Hematopoietic multipotent progenitor cell treated with erythropoietin and hydrocortisone succinate and interleukin-3 and kit ligand, for 4 days (in vitro differentiated cells): Measurements from ENCODE around the gene TMEM120B.
A peak's percentile ranks its signal among the peaks of the same experiment; 100 is the strongest.

Source experiments
- DNase-seq: peaks from one replicate; pipeline ENCODE4 v3.0.0-alpha.2; 2015

The TMEM120B gene

GRCh38 chr12:121823101-121823726, 110.7 kb downstream of the TMEM120B start:
- DNase-seq = no peak

GRCh38 chr12:121823727-121824115, 111.2 kb downstream of the TMEM120B start:
- DNase-seq = no peak

- DNase-seq = no peak
Measured at GRCh38 chr12:121825041-121825523, 112.5 kb downstream of the TMEM120B start.

- peak; percentile 55 for DNase-seq
Measured at GRCh38 chr12:121826318-121827150, 114.0 kb downstream of the TMEM120B start.

- DNase-seq = no peak
Measured at GRCh38 chr12:121827351-121828099, 115.0 kb downstream of the TMEM120B start.

- no peak for DNase-seq
Measured at GRCh38 chr12:121828306-121828705, 115.8 kb downstream of the TMEM120B start.

GRCh38 chr12:121828826-121829225, 116.3 kb downstream of the TMEM120B start:
- no peak for DNase-seq

- no peak for DNase-seq
Measured at GRCh38 chr12:121829250-121829918, 116.8 kb downstream of the TMEM120B start.

GRCh38 chr12:121830134-121830533, 117.6 kb downstream of the TMEM120B start:
- no peak for DNase-seq

GRCh38 chr12:121830588-121831265, 118.2 kb downstream of the TMEM120B start:
- DNase-seq = no peak
